CD4-positive, alpha-beta T cell treated with Interleukin-15 for 4 hours (primary cell): Measurements from ENCODE around the gene TRUB2.

ENCODE experiments used
- DNase-seq: peaks from one replicate; pipeline ENCODE4 v3.0.0-alpha.2; 2020; ENCODE audit warnings: low spot score

The TRUB2 gene

GRCh38 chr9:128271112-128271511 lies 51.1 kb downstream of the TRUB2 start:
- DNase-seq = no peak

DNA sequence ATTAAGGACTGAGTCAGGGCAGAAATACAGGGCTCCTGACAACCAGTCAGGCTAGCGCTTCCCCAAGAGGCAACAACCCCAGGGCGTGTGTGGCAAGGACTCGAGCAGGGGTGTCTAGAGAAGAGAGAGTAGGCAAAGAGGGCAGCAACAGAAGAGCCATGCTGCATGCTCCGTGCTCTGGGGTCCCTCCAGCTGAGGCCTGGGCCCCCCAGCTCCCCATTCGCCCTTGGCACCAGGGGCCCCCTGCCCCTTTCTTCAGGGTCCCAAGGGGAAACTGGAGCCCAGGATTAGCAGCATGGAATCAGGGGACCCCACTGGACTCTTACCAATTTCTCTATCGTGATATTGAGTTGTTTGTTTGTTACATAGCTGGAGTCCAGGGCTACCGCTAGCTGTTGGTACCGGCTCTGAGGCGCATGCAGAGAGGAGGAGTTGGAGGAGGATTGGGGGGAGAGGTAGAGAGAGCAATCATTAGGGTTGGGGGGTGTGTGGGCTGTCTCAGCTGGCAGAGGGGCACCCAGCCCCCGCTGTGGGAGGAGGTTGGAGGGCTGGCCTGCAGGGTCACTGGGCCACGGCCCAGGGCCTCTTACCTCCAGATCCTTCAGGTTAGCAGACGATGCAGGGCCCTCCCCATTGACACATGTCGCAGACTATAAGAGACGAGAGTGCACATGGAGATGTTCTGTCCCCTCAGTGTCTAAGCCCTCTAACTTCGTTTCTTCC lies 55.2 kb downstream of the TRUB2 start:
- no peak for DNase-seq

DNA sequence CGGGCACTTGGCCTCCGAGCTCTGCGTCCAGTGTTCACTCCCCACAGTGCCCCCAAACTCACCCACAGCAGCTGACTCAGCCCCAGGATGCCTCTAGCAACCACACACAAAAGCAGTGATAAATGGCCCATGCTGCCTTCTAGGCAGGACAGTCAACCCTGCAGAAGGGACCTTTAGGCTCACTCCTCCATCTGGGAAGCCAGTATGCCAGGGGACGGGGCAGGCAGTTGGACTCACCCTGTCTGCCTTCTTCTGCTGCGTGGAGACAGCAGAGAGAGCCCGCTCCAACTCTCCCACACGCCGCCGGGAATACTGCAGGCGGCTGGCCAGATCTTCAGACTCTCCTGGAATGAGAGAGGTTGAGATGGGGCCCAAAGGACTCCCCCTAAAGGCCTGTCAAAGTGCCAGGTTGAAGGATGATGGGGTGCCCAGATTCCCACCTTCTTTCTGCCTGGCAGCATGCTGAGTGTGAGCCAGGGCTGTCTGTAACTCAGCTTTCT lies 56.8 kb downstream of the TRUB2 start:
- no peak for DNase-seq

GRCh38 chr9:128262687-128263086 lies 59.6 kb downstream of the TRUB2 start:
- DNase-seq = no peak

GRCh38 chr9:128260340-128260739 lies 61.9 kb downstream of the TRUB2 start:
- no peak for DNase-seq

DNA sequence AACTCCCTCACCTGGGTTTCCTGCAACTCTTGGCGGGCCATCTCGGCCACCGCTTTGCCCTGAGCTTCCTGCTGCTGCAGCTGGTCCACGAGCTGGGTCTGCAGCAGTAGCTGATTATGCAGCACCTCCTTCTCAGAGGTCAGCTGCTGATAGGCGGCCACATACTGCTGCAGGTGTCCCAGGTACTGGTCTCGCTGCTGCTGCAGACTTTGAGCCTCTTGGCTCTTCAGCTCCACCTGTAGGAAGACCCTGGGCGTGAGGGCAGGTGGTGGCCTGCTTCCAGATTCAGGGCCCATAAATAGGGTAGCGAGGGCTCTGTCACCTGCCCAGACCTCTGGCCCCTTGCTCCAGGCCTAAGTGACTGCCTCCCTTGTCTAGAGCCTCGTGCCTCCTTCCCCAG lies 63.1 kb downstream of the TRUB2 start:
- no peak for DNase-seq

GRCh38 chr9:128258326-128258725 lies 63.9 kb downstream of the TRUB2 start:
- no peak for DNase-seq

GRCh38 chr9:128257907-128258306 lies 64.3 kb downstream of the TRUB2 start:
- no peak for DNase-seq

- DNase-seq = no peak
Observed at GRCh38 chr9:128257086-128257825, 65.0 kb downstream of the TRUB2 start.
